Cerebellar cortex (tissue), 1 donor: ENCODE data around the gene PTGER4.
"Not testable (repeated sequence)": the region's sequence is repeated elsewhere in the genome, so short reads cannot be mapped to it uniquely, and the experiment has no call there.

Experiments used
- DNase-seq: peaks from one replicate; pipeline ENCODE4 v3.0.0-alpha.2; 2015; ENCODE audit warnings: low spot score

The PTGER4 gene

DNA sequence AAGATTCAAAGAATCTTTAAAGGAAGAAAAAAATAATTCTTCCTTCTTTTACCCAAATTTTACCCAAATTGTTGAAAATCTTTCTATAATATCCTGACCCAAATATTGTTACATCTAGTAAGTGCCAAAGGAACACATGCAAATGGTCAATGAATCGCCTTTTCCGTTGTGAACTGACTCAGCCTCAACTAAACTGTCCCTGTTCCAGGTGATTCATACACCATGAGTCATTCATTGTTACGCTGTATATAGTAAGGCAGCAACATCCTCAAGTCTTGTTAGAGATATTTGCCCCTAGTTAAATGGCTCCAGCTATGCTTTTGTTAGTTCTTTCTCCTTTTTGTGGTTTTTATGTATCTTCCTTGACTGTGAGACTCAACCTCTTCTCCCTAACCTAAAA, 9.7 kb downstream of the PTGER4 start:
- DNase-seq: no peak

DNA sequence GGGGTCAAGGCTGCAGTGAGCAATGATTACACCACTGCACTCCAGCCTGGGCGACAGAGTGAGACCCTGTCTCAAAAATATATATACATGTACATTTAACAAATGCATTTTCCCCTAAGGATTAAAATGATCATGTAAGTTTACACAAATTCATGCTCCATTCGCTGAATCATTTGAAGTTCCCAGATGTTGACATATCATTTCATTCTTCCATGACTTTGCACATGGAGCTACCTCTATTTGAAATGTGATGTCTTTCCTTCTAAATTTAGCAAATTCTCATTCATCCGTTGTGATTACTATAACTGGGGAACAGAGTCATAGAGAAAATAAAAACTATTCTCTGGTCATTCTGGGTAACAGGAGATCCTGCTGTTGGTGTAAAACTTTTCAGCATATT, 10.6 kb downstream of the PTGER4 start:
- no peak for DNase-seq

DNA sequence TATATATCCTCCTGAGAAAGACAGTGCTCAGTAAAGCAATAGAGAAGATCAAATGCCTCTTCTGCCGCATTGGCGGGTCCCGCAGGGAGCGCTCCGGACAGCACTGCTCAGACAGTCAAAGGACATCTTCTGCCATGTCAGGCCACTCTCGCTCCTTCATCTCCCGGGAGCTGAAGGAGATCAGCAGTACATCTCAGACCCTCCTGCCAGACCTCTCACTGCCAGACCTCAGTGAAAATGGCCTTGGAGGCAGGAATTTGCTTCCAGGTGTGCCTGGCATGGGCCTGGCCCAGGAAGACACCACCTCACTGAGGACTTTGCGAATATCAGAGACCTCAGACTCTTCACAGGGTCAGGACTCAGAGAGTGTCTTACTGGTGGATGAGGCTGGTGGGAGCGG, 12.2 kb downstream of the PTGER4 start:
- no peak for DNase-seq

DNA sequence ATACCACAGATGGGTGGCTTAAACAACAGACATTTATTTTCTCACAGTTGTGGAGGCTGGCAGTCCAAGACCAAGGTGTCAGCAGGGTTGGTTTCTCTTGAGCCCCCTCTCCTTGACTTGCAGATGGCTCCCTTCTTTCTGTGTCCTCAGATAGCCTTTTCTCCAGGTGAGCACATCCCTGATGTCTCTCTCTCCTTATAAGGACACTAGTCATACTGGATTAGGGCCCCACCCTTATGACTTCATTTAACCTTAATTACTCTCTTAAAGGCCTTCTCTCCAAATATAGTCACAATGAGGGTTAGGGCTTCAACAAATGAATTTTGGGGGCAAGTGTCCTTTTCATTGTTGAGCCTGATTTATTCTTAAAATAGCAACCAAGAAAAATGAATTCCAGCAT, 14.7 kb downstream of the PTGER4 start:
- DNase-seq: no peak

DNA sequence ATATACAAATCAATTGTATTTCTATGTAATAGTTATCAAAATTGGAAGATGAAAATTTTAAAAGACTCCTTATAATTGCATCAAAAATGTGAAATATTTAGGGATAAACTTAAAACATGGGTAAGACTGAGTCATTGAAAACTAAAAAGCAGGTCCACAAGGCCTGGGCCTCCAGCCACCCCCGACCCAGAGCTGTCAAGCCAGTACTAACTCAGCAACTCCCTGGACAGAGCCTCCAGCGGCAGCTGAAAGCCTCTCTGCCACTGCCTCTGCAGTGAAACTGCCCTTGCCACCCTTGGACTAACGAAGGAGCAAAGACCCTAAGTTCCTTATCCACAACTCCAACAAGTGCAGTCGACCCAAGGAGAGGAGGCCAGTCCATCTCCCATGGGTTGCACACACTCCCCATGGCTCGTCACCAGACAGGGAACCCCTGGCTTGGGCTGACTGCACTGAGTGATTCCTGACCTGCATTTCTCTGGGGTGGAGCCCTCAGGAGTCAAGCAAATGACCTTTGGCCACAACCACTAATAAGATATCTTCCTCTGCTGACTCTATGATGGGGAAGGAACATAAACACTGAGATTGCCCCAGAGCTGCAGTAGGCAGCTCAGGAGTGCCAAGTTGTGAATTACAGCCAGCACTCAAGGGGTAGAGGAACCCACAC, 20.5 kb downstream of the PTGER4 start:
- no peak for DNase-seq

DNA sequence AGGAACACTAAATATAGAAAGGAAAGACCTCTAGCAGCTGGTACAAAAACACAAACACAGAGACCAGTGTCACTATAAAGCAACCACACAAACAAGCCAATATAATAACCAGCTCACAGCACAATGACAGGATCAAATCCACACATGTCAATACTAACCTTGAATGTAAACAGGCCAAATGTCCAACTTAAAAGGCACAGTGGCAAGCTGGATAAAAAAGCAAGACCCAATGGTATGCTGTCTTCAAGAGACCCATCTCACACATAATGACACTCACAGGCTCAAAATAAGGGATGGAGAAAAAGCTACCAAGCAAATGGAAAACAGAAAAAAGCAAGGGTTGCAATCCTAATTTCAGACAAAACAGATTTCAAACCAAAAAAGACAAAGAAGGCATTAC, 22.3 kb downstream of the PTGER4 start:
- DNase-seq: not testable (repeated sequence)

DNA sequence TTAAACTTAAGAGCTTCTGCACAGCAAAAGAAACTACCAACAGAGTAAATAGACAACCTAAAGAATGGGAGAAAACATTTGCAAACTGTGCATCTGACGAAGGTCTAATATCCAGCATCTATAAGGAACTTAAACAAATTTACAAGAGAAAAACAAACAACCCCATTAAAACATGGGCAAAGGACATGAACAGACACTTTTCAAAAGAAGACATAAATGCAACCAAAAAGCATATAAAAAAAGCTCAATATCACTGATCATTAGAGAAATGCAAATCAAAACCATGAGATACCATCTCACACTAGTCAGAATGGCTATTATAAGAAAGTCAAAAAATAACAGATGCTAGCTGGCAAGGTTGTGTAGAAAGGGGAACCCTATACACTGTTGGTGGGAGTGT, 25.8 kb downstream of the PTGER4 start:
- not testable (repeated sequence) for DNase-seq

DNA sequence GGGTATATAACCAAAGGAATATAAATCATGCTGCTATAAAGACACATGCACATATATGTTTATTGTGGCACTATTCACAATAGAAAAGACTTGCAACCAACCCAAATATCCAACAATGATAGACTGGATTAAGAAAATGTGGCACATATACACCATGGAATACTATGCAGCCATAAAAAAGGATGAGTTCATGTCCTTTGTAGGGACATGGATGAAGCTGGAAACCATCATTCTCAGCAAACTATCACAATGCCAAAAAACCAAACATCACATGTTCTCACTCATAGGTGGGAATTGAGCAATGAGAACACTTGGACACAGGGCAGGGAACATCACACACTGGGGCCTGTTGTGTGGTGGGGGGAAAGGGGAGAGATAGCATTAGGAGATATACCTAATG, 30.9 kb downstream of the PTGER4 start:
- not testable (repeated sequence) for DNase-seq

DNA sequence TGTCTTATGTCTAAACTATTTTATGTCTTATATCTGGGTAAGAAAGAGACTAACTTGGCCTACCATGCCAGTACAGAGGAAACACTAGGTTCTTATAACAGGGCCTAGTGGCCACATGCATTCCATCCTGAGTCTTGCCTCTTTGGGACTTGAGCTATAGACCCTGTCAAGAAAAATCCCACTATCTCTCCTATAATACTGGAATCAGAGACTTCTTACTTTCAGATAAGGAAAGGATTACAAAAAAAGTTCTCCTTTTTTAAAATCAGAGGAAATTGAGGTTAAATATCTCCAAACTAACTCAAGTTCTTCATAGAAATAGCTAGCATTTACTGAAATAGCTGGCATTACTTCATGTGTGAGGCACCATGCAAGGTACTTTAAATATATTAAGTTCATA, 34.3 kb downstream of the PTGER4 start:
- no peak for DNase-seq

DNA sequence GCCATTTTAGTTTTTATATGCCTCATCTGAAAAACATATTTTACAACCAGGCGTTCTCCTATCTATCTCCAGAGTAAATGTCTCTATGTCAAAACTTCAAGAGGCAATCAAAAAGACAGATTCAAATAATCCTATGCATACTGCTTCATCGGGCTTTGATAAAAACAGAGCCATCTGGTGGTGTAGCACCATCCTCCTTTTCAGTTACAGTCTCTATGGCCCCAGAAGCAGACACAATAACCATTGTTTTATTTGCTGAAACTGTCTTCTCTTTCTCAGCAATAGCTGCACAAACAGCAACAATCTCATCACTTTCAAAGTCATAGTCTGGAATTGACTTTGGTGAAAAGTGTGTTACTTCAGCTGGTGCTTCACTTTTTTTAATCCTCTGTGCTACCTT, 36.3 kb downstream of the PTGER4 start:
- no peak for DNase-seq

DNA sequence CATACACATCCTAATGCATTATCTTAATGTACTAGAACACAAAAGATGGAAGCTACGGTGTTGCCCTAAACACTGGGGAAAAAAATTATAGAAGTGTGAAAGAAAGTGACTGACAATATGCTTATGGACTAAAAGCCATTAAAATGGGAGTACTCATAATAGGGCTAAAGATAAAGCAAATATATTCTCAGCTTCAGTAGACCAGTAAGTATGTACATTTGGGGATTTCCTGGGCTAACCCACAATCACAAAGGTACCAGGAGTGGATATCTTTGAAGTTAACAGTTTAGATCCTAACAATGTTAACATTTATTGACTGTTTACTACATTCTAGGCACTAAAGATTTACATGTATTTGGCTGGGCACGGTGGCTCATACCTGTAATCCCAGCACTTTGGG, 36.9 kb downstream of the PTGER4 start:
- DNase-seq: no peak

DNA sequence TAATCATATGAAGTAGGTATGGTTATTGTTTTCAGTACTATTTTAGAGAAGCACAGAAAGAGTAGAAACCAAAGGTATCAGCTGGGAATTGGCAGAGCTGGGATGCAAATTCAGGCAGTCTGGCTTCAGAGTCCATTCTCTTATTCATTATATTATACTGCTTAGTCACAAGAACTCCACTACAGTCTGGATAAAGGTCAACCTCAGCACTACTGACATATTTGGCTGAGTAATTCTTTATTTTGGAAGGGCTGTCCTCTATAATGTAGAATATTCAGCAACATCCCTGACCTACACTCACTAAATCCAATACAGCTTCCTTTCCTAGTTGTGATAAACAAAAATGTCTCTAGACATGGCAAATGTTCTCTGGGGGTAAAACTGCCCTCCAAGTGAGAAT, 37.6 kb downstream of the PTGER4 start:
- no peak for DNase-seq

DNA sequence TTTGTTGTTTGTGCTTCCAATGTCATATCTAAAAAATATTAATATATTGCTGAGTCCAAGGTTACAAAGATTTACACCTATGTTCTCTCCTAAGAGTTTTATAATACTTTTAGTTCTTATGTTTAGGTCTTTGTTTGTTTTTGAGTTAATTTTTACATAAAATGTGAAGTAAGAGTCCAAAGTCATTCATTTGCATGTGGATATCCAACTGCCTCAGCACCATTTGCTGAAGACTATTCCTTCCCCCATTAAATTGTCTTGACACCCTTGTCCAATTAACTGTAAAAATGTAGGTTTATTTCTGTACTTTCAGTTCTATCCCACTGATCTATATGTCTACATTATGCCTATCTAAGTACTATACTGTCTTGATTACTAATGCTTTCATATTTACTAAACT, 40.4 kb downstream of the PTGER4 start:
- no peak for DNase-seq

DNA sequence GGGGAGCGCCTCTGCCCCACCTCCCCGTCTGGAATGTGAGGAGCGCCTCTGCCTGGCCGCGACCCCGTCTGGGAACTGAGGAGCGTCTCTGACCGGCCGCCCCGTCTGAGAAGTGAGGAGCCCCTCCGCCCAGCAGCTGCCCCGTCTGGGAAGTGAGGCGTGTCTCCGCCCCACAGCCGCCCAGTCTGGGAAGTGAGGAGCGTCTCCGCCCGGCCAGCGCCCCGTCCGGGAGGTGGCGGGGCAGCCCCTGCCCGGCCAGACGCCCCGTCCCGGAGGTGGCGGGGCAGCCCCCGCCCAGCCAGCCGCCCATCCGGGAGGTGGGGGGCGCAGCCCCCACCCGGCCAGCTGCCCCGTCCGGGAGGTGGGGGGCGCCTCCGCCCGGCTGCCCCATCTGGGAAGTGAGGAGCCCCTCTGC, 42.8 kb downstream of the PTGER4 start:
- DNase-seq: not testable (repeated sequence)

DNA sequence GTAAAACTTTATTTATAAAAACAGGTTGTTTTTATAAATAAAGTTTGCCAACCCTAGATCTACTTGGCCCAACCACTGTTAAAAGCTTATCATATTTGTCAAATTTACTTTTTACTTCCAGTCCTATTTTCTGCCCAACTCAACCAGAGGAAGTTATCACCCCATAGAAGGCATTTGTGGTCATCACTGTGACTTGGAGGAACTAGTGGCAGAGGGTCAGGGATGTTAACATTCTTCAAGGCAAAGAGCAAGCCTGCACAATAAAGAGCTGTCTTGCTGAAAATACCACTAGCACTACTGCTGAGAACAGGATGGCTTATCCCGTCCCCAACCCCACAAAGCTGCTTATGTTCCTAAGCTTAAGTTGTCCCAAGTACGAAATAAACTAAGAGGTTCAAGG, 53.7 kb downstream of the PTGER4 start:
- no peak for DNase-seq

DNA sequence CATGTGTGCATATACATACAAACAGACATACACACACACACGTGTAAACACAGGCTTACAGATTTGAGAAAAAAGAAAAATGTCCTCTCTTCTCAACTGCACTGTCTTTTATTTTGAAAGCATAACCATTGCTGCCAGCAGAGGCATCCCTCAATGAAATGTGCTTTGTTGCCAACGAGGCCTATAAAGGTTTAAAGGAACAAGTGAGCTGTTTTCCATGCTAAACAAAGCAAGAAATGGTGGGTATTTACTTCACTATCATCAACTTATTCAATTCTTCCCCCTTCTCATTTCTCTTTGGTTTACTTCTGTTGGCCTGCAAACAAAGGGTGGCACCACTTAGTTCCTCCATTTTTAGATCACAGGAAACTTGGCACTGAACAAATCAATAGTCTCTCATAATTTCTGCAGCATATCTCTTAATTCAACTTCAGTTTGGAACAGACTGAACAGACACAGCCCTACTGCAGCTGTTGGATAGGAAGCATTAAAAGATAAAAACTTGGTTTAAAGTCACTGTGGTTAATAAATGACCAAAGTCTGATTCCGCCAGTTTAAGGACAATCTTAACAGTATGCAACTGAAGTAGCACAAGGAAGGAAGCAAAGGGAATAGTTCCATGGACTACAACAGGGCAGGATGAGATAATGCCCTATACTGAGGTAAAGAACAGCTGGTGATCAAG, 54.3 kb downstream of the PTGER4 start:
- DNase-seq: no peak

DNA sequence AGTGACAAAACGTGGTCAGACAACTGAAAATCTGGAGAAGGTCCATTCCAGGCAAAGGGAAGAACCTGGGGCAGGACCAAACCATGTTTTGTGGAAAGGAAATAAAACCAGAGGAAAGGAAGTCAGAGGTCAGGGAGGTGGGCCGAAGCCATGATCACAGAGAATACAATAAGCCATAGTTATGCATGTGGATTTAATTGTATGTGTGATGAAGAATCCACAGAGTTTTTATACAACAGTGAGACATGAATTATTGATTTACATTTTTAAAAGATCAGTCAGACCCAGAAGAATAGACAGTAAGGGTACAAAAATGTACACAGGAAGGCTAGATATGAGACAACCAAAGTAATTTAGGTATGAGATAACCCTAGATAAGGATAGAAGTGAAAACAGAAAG, 55.3 kb downstream of the PTGER4 start:
- DNase-seq: no peak

DNA sequence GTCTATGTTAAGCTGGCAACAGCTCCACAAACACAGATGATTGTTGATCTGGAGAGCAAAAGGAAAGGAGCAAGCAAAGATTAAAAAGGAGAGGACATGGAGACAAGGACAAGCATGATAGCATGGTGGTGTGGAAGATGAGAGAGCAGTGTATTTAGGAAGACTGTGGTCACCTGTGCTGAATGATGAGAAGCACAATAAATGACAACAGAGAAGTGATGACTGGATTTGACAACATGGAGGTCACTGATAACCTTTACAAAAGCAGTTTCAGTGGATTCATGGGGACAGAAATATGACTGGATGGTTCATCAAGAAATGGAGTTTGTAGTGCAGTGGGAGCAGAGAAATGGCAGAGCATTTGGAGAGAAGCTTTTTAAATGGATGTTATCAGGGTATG, 55.9 kb downstream of the PTGER4 start:
- DNase-seq: no peak

DNA sequence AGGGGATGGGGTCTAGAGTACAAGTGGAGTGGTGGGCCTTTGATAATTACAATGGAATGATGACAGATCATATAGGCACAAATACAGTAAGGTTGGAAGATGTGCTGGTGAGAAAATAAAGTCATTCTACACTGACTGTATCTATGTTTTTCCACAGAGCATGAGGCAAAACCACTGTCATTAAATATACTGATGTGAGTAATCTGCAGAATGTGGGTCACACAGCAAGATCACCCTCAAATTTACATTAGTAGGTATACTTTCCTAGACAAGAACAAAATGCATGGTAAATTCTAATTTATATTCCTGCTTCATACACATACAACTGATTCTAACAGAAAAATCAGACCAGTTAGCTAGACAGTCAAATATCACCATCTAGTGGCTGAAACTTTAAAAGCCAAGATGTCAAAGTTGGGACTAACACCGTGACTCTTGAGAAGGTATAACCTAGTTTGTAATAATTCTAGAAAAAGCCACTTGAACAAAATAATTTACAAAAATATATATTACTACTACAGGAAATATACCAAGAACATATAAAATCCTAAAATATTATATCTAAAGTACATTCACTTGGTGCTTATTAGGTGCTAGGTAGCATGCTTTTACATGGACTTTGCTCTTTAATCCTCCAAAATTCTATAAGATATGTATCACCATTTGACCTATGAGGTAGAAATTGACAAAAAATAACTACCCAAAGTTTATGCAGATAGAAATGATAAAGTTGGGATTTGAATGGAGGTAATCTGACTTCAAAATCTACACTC, 56.6 kb downstream of the PTGER4 start:
- peak; percentile 70 for DNase-seq

DNA sequence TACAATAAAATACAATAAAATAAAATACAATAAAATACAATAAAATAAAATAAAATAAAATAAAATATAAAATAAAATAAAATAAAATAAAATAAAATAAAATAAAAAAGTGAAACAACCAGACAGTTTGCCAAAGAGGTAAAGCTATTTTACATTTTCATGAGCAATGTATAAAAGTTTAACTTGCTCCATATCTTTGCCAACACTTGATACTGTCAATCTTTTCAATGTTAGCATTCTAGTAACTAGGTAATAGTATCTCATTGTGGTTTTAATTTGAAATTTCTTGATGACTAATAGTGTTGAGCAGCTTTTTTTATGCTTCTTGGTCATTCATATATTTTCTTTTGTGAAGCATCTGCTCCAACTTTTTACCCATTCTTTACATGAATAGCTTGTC, 58.8 kb downstream of the PTGER4 start:
- no peak for DNase-seq
